NCI-H526 treated with DMSO at 0.1 percent for 48 hours (cell line): ENCODE data around the gene CPLX4.

Experiments used
- DNase-seq: peaks from one replicate; lab custom pipeline; 2025; lab: John Stamatoyannopoulos, UW

Gene CPLX4

DNA sequence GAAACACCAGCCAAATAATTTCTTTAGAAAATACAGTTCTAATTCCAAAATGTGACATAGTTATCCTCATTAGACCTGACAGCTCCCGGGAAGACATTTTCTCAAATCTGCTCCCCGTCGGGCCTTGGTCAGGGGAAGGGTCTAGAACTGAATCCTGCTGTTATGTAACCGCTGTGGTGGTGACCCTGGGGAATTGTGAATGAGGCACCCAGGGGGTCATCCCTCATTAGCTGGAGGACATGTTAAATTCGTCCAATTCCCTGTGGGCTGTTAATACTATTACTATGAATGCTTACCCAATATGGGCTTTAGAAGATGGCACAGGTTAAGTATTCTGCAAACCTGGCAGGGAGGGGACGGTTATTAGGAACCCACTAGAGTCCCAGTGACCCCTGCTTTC lies 11.8 kb downstream of the CPLX4 start:
- DNase-seq = no peak

DNA sequence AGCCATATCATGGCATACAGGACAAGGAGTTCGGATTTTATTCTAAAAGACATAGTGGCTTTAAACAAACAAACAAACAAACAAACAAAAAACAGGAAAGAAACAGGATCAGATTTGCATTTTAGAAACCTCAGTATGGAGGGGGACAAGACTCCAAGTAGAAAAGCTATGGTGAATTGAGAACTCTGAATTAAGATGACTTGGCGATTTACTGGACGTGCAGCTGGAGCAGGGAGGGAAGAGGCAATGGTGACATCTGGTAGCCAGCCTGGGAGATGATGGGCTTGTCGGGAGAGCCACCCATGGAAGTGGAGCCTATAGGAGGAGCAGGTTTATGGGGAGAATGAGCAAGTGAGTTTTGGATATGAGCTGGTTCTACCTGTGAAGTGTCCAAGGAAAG lies 13.2 kb downstream of the CPLX4 start:
- no peak for DNase-seq

DNA sequence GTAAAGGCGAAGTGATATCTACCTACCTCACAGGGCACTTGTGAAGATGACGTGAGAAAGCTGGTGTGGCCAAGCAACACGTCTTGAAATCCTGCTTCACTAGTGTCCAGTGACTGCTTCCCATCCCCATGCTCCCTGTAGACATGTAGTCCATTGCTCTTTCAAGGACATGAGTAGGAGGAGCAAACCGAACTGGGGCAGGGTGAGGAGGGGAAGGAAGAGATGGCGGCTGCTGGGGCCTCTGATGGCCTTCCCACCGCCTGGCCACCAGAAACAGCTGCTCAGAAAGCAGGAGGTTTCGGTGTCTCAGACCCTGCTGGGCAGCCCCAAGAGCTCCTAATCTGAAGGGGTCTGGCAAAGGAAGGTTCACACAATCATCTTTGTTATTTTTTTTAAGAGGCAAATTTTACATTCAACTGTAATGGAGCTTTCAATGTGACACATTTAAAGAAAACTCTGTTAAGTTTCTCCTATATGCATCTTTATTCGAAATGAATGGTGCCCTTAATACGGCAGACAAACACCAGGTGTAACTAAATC lies 14.7 kb downstream of the CPLX4 start:
- no peak for DNase-seq

DNA sequence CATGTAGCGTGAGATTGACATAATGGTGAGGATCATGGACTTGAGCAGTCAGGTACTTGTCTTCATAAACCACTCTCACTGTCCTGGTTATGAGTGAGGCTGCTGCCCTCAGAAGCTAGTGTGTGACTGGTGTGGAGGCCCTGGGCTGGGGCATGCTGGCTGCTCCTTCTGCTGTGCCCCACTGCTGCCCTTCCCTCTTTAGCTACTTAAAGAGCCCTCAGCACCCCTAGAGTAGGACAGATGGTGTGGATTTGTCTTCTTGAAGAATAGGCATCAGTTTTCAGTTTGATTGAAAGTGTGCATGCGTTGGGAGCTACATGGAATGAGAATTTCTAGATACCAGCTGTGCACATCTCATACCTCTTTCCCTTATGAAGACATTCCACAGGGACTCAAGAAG lies 15.4 kb downstream of the CPLX4 start:
- no peak for DNase-seq

GRCh38 chr18:59301929-59302328 lies 16.5 kb downstream of the CPLX4 start:
- no peak for DNase-seq

DNA sequence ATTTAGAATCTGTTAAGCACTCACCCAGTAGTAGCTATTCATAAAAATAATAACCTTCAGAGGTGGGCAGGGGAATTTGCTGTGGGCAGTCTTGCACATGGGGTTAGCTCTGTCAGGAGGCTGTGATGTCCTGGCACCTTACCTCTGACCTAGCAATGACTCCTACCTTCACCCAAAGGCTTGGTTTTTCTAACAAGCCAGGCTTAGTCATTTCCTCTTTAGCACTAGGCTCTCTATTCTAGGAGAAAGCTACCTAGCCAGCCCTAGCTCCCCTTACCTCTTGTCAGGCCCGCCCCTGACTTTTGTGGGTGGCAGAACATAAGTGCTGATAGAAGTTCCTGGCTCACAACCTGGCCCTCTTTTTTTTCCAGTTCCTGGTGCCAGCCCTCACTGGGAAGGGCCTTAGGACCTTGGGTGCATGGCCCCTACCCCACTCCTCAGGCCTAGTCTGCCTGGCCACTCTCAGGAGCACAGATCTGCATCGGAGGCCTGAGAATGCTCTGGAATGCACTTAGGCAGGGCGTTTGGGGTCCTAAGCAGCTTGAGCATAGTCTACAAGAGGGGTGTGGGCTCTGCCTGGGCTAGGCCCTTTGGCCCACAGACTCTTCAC lies 17.7 kb downstream of the CPLX4 start:
- DNase-seq = no peak

- DNase-seq = no peak
Observed at GRCh38 chr18:59298871-59299270, 19.6 kb downstream of the CPLX4 start.

- no peak for DNase-seq
Observed at GRCh38 chr18:59293317-59293716, 25.1 kb downstream of the CPLX4 start.

DNA sequence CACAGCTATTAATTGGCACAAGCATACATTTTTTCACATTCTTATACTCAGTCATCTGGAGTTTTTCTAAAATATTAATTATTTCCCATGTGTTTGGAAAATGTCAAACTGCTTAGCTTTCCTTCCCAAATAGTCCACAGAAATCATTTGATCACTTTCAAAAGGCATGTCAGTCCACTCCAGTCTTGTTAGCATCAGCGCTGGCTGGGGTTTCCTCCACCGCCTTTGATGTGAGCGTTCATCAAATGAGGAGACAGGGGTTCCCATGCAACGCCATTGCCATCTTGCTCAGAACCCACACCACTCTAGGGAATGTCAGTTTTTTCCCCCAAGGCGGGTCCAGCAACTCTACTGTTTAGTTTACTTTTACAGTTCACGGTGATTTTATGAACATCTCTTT lies 32.1 kb downstream of the CPLX4 start:
- no peak for DNase-seq

GRCh38 chr18:59282341-59282740 lies 36.1 kb downstream of the CPLX4 start:
- DNase-seq = no peak

GRCh38 chr18:59279722-59280121 lies 38.7 kb downstream of the CPLX4 start:
- no peak for DNase-seq

DNA sequence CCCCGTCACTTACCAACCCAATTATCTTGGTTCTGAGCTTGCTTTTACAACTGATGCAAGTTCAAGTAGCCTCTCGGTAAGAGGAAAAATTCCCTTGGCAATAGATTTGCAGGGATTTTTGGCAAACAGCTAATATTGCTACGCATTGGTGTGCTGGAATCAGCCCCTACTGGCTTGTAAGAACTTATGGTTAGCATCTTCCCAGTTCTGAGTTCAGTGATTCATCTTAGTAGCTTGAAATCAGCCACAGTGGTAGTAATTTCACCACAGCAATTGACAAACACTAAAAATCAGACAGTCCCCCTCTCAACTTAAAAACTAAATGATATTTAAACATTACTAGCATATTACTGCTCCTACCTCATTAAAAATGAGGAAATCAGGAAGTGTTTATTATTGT lies 39.3 kb downstream of the CPLX4 start:
- no peak for DNase-seq

GRCh38 chr18:59278793-59279192 lies 39.7 kb downstream of the CPLX4 start:
- DNase-seq = no peak

- DNase-seq = no peak
Observed at GRCh38 chr18:59276047-59276446, 42.4 kb downstream of the CPLX4 start.

DNA sequence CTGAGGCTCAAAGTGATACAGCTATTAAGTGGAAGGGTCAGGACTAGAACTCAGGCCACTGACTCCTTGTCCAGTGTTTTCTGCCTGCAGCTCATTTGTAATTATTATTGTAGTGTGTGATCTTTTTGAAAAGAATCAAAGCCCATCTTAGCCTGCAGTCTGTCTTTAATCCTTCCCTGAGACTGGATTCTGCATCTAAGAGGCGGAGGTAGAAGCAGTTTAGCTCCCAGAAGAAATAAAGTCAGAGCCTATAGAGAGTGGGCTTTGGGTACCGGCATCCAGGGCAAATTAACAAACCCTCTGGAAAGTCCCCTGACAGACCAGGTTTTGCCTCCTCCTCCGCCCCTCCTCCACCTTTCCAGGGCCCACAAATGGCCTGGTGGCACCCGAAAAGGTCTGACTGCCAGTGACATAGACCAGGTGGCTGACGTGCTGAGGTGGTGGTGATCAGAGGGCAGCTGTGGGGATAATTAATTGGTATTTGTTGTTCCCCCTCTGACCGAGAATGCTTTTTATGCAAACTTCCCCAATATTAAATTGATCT lies 43.0 kb downstream of the CPLX4 start:
- DNase-seq = no peak

DNA sequence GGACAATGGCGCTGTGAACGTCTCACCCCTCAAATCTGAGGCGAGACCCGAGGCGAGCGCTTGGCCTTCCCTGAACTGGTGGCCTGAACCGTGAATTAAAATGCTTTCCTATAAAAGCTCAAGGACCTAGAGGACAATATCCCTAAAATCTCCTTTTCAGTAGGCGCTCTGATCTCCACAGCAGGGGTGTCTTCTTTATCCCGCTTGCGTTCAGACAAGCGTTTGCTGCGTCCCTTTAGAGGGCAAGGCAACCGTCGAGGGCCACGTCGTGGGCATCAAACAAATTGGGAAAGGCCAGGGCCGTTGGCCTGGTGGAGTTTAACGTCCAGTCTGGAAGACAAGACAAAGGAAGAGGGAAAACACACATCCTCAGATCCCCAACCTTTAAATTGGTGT lies 43.9 kb downstream of the CPLX4 start:
- DNase-seq = no peak

DNA sequence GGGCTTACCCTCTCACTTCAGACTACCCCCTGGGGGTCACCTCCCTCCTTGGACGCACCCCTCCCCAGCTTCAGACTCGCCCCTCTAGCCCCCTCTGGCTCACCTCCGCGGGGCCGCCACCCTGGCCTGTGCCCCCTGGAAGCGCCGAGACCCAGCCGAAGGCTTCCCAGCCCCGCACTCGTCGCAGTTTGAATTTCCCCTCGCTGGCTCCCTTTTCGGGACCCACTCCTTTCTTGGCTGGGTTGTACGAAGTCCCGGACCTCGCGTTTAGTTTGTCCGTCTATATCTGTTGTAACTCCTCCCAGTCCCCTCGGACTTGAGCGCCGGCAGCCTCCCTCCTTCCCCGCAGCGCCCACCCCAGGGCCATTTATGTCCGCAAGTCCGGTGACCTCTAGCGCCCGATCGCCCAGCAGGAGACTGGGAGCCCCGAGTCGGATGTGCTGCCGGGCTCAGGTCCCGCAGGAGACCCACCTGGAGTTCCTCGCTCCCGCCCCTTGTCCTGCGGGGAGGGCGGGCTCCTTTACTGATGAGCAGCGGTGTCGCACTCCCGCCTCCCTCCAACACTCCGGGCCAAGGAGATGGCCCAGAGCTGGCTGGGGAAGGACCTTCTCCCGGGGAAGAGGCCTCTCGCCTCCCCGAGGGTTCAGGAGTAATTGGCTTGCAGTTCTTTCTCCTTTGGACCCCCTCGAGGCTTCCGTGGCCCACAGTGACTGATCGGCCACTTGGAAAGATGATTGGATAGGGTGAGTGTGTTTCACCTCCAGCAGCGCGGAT lies 44.5 kb downstream of the CPLX4 start:
- DNase-seq = no peak

DNA sequence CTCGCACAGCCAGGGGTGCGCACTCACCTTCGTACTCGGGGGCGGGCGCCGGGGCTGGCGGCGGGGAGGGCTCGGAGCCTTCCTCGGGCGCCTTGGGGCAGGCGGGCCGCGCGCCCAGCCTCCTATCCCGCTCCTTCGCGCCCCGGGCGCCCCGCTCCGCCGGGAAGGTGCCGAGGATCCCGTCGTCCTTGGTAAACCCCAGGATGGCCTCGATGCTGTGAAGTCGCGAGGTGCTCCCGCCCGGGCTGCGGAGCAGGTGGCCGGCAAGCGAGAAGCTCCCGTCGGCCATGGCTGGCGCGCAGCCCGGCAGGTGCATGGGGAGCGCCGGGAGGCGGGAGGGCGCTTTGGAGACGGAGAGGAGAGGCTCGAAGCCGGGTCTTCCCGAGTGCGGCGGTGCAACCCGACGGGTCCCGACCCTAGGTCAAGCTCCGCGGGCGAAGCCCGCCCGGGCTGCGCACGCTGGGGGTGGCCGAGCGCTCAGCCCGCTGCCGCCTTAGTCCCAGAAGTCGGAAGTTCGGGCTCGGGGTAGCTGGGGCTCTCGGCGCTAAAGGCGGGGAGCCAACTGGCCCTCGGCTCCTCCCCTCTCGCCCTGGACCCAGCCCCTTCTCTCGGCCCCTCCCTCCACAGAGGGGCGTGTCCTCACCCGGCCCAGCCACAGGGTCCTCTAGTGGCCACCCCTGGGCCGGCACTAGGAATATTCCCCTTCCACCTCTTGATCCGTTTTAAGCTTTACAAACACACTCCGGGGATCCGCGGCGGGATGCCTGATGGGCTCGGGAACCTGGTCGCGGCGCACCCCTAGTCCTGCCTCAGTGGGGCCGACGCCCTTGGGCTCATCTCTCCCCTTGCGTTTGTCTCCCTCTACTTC lies 45.3 kb downstream of the CPLX4 start, which contains the start of gene RAX:
RAX (minus strand) TSS at position 564 of the 868 bp plus-strand sequence; CDS start at position 316, 248 bp downstream.
- DNase-seq = no peak

DNA sequence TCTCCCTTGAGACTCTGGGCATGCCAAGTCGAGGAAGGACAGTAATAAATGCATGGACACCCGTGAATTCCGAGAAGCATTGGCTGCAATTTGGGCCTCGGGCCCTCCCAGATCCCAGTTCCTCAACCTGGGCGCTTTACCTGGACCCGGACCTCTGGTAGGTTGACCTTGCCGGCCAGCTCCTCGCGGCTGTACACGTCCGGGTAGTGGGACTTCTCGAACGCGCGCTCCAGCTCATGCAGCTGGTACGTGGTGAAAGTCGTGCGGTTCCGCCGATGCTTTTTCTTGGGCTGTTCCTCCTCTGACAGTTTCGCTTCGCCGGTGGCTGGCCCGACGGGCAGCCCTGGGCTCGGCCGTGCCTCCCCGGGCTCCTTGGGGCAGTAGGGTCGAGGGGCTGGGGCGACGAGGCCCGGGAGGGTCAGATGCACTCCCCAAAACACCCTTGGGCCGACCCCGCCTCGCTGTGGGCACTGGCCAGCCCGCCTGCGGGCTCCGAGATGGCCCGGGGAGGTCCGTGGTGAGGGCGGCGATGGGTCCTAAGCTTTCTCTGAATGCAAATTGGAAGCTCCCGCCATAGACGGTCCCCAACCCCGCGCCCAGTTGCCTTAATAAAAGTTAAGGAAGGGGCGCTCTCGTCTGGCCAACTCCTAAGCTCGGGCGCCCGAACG lies 46.1 kb downstream of the CPLX4 start:
- no peak for DNase-seq

- no peak for DNase-seq
Observed at GRCh38 chr18:59271606-59272220, 46.7 kb downstream of the CPLX4 start.

GRCh38 chr18:59270689-59271257 lies 47.7 kb downstream of the CPLX4 start:
- DNase-seq = no peak
